ENCODE results near the gene LYL1. TPM values are rescaled to one million over a fixed set of nuclear protein-coding genes. Genes with fewer than 3 reads are reported as not detected.
A peak's percentile ranks its signal among the peaks of the same experiment; 100 is the strongest.

Gene LYL1
- total RNA-seq, 1 donor from 2014 or later = 6.3 TPM

GRCh38 chr19:13068085-13068846, 34.4 kb downstream of the LYL1 start:
- H3K36me3 ChIP-seq = peaks cover 3% of the 10 kb centered on the region

DNA sequence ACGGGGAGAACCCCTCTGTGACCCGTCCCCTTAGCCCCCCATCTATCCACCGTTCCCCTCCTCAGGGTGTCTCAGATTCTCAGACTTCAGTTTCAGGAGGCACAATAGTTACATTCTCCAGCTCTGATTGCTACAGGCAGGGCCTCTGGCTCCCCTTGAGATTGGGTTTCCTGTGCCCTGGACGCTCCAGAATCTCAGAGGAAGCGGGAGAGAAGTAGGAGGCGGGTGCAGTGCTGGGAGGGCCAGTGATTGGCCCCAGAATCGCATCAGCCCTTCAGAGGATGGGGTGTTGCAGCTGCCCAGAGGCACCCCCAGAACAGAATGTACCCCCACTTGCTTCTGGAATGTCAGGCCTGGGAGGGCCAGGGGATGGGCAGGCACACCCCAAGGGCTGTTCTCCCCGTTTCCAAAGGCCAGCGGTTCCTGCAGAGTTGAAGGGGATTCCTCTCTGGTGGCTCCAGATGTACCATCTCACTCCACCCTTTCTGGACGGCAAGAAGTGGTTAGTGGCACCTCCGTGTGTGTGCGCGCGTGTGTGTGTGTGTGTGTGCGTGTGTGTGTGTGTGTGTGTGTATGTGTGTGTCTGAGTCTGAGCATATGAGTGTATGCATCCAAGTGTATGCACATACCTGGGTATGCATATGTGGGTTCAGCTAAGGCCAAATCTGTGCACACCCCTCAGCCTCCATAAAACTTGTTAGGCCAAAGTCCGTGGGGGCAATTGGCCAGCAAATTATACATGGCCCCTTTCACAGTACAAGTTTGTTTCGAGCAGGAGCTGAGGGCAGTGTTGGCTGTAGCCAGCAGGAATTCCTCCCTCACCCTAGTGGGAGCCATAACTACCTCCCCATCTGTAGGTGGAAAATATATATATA, 35.5 kb downstream of the LYL1 start:
- Histone ChIP-seq H3K36me3 (no peaks in the 10 kb centered on the region), H3K4me3 (peak overlapping the region; percentile 10), H3K4me1 (peaks cover 100% of the 10 kb centered on the region), H3K9me3 (replicated peaks) (no peaks in the 10 kb centered on the region), H3K27me3 (ENCODE audit: low read depth) (no peaks in the 10 kb centered on the region), H3K27ac (replicated peaks) (peak overlapping the region; percentile 98)
- DNase-seq = no peak
- intact Hi-C loops (cut with micrococcal nuclease) = loop anchor here (10.0 kb wide), 1 partner anchor 72 kb away; the partner anchor contains the start of gene NFIX
- TF ChIP-seq CTCF (IDR thresholded peaks at IDR 0.05; ENCODE audit: borderline replicate concordance) = no peak

More at GRCh38 chr19:13068085-13068846, 34.4 kb downstream of the LYL1 start:
- H3K27ac ChIP-seq (replicated peaks) = peak overlapping the region; percentile 74
- intact Hi-C loops (cut with micrococcal nuclease) = loop anchor here (10.0 kb wide), 1 partner anchor 73 kb away; the partner anchor contains the start of gene NFIX
- no peak for DNase-seq
- peak overlapping the region; percentile 10 for H3K4me3 ChIP-seq
- no peaks in the 10 kb centered on the region for H3K27me3 ChIP-seq (ENCODE audit: low read depth)
- H3K4me1 ChIP-seq = peaks cover 95% of the 10 kb centered on the region
- no peaks in the 10 kb centered on the region for H3K9me3 ChIP-seq (replicated peaks)
- no peak for TF ChIP-seq CTCF (IDR thresholded peaks at IDR 0.05; ENCODE audit: borderline replicate concordance)

DNA sequence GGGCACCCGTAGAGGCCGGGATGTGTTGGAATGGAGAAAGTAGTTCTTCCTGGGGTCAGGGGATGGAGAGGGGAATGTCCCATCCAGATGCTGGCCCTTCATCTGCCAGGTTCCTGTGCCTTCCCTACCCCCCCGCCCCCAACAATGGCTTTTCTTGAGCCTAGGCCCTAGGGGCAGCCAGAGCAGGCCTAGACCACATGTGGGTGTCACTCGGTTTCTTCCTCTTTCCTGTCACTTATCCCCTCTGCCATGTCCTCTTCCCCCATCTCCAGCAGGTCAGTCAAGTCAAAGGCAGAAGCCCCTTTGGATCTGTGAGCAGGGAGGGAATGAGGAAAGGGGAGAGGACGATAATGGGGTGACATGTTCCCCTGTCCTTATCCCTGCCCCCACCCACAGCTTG, 36.4 kb downstream of the LYL1 start:
- intact Hi-C loops (cut with micrococcal nuclease) = loop anchor here (10.0 kb wide), 1 partner anchor 71 kb away; the partner anchor contains the start of gene NFIX
- Histone ChIP-seq H3K36me3 (no peaks in the 10 kb centered on the region), H3K27me3 (ENCODE audit: low read depth) (no peaks in the 10 kb centered on the region), H3K4me1 (peaks cover 100% of the 10 kb centered on the region), H3K9me3 (replicated peaks) (no peaks in the 10 kb centered on the region), H3K27ac (replicated peaks) (peak overlapping the region; percentile 98), H3K4me3 (no peak overlapping the region)
- DNase-seq = no peak
- TF ChIP-seq CTCF (IDR thresholded peaks at IDR 0.05; ENCODE audit: borderline replicate concordance) = no peak

DNA sequence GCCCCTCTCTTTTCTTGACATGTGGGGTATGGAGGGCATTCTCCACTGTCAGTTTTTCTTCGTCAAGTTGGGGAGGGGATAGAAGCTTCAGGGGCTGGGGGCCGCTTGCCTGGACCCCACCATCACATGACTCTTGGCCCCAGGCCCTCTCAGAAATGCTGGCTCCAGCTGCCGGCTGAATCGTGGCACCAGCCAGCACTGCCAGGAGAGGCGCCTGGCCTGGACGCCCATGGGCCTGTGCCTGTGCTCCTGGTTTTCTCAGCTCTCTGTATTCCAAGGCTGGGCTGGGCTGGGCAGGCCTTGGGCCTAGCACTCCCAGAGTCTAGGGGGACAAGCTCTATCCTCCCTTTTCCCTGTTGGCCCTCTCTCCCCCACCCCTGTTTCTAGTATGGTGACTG, 38.6 kb downstream of the LYL1 start:
- TF ChIP-seq CTCF (IDR thresholded peaks at IDR 0.05; ENCODE audit: borderline replicate concordance) = no peak
- Histone ChIP-seq H3K36me3 (no peaks in the 10 kb centered on the region), H3K9me3 (replicated peaks) (no peaks in the 10 kb centered on the region), H3K27me3 (ENCODE audit: low read depth) (no peaks in the 10 kb centered on the region), H3K4me1 (peaks cover 100% of the 10 kb centered on the region), H3K27ac (replicated peaks) (peak overlapping the region; percentile 98), H3K4me3 (no peak overlapping the region)
- peak; percentile 68 for DNase-seq
- intact Hi-C loops (cut with micrococcal nuclease) = loop anchor here (10.0 kb wide), 1 partner anchor 69 kb away; the partner anchor contains the start of gene NFIX

DNA sequence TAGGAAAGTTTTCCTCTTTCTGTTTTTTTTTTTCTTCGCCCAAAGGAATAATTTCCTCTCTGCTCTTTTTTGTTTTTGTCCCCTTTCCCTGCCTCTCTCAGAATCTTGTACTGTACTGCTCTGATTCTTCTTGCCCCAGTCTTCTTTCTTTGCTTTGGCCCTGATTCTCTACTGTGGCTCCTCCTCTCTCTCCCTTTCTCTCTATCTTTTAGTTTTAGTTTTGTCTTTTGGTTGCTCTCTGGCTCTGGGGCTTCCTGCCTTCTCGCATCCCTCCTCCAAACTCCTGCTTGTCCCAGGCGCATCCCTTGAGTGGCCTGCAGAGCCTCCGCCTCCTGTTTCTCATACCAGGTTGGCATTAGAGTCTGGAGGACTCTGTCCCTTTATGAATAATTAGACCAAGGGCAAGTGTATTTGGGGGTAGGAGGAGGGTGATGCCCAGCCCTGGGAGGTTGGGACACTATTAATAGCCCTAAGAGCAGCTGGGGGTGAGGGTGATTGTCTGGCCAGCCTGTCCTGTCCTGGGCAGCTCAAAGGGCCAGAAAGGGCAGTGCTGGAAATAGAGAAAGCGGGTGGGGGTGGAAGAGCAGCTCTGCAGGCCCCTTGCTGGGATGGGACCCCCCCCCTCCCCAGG, 39.1 kb downstream of the LYL1 start:
- Histone ChIP-seq H3K4me3 (no peak overlapping the region), H3K9me3 (replicated peaks) (no peaks in the 10 kb centered on the region), H3K27me3 (ENCODE audit: low read depth) (no peaks in the 10 kb centered on the region), H3K27ac (replicated peaks) (peak overlapping the region; percentile 98), H3K4me1 (peaks cover 100% of the 10 kb centered on the region), H3K36me3 (no peaks in the 10 kb centered on the region)
- intact Hi-C loops (cut with micrococcal nuclease) = loop anchor here (10.0 kb wide), 1 partner anchor 69 kb away; the partner anchor contains the start of gene NFIX
- peak; percentile 67 for DNase-seq
- no peak for TF ChIP-seq CTCF (IDR thresholded peaks at IDR 0.05; ENCODE audit: borderline replicate concordance)
